ENCODE data around the gene ZNF747.

The ZNF747 gene

DNA sequence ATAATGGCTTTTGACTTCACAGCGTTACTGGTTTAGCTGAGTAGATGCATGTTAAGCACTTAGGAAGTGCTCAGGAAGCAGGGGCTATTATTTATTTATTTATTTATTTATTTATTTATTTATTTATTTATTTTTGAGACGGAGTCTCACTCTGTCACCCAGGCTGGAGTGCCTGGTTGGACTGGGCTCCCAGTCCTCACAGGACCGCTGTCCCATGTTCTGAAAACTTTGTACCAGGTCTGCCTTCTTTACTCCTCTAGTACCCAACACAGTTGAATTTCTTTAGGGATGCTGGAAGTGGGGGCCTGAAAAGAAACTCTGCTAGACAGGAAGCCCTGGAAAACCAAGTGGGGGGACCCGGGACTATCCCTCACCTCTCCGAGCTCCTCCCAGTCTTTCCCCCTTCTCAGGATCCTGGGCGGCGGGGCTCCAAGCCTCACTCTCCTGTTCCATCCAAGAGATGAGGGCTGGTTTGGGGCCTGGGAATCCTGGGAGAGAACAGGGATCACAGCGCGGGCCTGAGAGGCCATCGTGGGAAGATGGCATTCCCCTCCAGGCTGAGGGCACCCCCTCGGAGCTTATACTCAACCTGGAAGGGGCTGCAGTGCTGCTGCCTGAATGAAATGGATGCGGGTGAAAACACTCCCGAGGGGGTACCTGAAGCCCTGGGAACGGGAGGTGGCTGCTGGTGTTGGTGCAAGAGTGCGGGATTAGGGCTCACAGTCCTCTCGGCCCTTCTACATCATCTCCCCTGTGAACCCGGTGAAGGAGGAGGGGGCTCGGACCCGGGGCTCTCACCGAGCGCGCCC, 36.2 kb upstream of the ZNF747 start:
- in situ Hi-C loops (cut with HindIII; ENCODE audit: low sequenced_read_pairs) = no loop called here
- peak; percentile 31 for DNase-seq (ENCODE audit: low read depth, low spot score)
- TF ChIP-seq, protein P1, sequence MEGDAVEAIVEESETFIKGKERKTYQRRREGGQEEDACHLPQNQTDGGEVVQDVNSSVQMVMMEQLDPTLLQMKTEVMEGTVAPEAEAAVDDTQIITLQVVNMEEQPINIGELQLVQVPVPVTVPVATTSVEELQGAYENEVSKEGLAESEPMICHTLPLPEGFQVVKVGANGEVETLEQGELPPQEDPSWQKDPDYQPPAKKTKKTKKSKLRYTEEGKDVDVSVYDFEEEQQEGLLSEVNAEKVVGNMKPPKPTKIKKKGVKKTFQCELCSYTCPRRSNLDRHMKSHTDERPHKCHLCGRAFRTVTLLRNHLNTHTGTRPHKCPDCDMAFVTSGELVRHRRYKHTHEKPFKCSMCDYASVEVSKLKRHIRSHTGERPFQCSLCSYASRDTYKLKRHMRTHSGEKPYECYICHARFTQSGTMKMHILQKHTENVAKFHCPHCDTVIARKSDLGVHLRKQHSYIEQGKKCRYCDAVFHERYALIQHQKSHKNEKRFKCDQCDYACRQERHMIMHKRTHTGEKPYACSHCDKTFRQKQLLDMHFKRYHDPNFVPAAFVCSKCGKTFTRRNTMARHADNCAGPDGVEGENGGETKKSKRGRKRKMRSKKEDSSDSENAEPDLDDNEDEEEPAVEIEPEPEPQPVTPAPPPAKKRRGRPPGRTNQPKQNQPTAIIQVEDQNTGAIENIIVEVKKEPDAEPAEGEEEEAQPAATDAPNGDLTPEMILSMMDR (IDR thresholded peaks at IDR 0.05; ENCODE audit: low read depth, low read length) = no peak
- peak overlapping the region; percentile 63 for H3K4me3 ChIP-seq (ENCODE audit: low read depth, low read length)

DNA sequence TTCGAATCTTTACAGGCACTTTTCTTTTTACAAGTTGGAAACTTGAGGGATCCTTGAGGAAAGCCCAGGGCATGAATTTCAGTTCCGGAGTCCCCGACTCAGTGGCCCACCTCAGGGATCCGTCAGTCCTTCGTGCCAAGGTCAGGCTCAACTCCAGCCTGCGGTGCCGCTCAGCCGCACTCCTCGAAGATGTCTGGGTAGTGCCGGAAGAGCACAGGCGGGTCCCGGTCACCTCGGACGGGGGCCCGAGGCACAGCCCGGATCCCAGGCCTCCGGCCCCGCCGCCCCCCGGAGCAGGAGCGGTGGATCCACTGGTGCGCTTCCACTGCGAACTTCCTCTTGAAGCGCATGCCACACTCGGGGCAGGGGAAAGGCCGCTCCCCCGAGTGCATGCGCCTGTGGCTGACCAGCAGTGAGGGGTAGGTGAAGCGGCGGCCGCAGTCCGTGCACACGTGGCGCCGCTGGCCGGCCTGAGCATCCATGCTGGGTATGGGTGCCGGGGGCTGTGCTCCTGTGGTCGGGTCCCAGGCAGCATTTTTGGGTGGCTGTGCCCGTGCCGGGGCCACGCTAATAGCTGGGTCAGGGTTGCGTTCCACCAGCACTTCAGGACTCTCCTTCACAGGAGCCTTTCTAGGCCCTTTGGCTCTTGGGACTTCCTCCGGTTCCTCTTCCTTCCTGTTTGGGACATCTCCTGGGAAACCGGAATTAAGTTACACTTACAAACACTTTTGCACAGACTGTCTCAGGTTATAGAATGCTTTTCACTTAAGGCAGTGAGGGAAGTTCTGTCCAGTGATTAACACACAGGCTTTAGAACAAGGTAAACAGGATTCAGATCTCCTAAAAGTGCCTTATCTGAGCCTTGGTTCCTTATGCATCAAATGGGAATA, 35.3 kb upstream of the ZNF747 start:
- in situ Hi-C loops (cut with HindIII; ENCODE audit: low sequenced_read_pairs) = no loop called here
- DNase-seq (ENCODE audit: low read depth, low spot score) = no peak
- TF ChIP-seq, protein P1 (IDR thresholded peaks at IDR 0.05; ENCODE audit: low read depth, low read length) = no peak
- H3K4me3 ChIP-seq (ENCODE audit: low read depth, low read length) = no peak overlapping the region

- no peak overlapping the region for H3K4me3 ChIP-seq (ENCODE audit: low read depth, low read length)
- no peak for DNase-seq (ENCODE audit: low read depth, low spot score)
- TF ChIP-seq, protein P1 (IDR thresholded peaks at IDR 0.05; ENCODE audit: low read depth, low read length) = no peak
- in situ Hi-C loops (cut with HindIII; ENCODE audit: low sequenced_read_pairs) = no loop called here
Observed at GRCh38 chr16:30569281-30569680, 34.6 kb upstream of the ZNF747 start.

DNA sequence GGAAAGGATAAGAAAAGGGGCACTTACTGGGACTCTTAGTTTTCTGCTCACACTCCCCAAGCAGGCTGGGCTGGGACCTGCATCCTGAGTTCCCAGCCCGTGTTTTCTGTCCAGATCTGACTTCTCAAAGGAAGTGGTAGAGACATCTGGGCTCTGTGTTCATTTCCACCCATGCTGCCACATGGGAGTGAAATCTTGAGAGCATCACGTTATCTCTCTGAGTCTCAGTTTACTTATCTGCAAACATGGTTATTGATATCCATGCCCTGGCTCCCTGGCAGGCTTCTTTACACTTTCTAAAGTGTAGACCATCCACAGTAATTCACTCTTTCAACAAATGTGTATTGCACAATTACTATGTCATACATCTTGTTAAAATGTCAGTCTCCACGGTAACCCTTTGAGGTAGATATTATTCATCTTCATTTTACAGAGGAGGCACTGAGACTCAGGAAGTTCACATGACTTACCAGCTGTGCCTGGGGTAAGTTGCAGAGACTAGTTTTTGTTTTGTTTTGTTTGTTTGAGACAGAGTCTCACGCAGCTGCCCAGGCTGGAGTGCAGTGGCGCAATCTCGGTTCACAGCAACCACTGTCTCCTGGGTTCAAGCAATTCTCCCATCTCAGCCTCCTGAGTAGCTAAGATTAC, 33.5 kb upstream of the ZNF747 start:
- TF ChIP-seq, protein P1 (IDR thresholded peaks at IDR 0.05; ENCODE audit: low read depth, low read length) = no peak
- H3K4me3 ChIP-seq (ENCODE audit: low read depth, low read length) = no peak overlapping the region
- in situ Hi-C loops (cut with HindIII; ENCODE audit: low sequenced_read_pairs) = no loop called here
- DNase-seq (ENCODE audit: low read depth, low spot score) = peak; percentile 38

- in situ Hi-C loops (cut with HindIII; ENCODE audit: low sequenced_read_pairs) = no loop called here
- DNase-seq (ENCODE audit: low read depth, low spot score) = no peak
- TF ChIP-seq, protein P1 (IDR thresholded peaks at IDR 0.05; ENCODE audit: low read depth, low read length) = no peak
Observed at GRCh38 chr16:30567160-30567990, 32.7 kb upstream of the ZNF747 start.

More at GRCh38 chr16:30567160-30567990, 32.7 kb upstream of the ZNF747 start:
- no peak overlapping the region for H3K4me3 ChIP-seq (ENCODE audit: low read depth, low read length)

Data from astrocyte of the spinal cord (primary cell).